HEK293T (cell line): Measurements from ENCODE around the gene TNPO3.

ENCODE experiments used
- BHLHE40 ChIP-seq: fragments of 450-650 bp; IDR thresholded peaks from 2 replicates; pipeline ENCODE4 v1.6.1; 2016; ENCODE audit warnings: mild to moderate bottlenecking, moderate library complexity, borderline replicate concordance
- ELF4 ChIP-seq: fragments of 450-650 bp; IDR thresholded peaks from 2 replicates; pipeline ENCODE4 v1.6.1; 2017; ENCODE audit warnings: antibody characterized with exemption
- FOXA1 ChIP-seq: fragments of 450-650 bp; IDR thresholded peaks from 2 replicates; pipeline ENCODE4 v1.6.1; 2016; ENCODE audit warnings: mild to moderate bottlenecking
- FOXM1 ChIP-seq: fragments of 450-650 bp; IDR thresholded peaks from 2 replicates; pipeline ENCODE4 v1.6.1; 2017; ENCODE audit warnings: mild to moderate bottlenecking, borderline replicate concordance
- HDGF ChIP-seq: fragments of 450-650 bp; IDR thresholded peaks from 2 replicates; pipeline ENCODE4 v1.6.1; 2017; ENCODE audit warnings: antibody characterized with exemption, borderline replicate concordance
- NFRKB ChIP-seq: fragments of 450-650 bp; IDR thresholded peaks from 2 replicates; pipeline ENCODE4 v1.6.1; 2016; ENCODE audit warnings: mild to moderate bottlenecking, moderate library complexity
- PKNOX1 ChIP-seq: fragments of 450-650 bp; IDR thresholded peaks from 2 replicates; pipeline ENCODE4 v1.6.1; 2016
- SP1 ChIP-seq: fragments of 450-650 bp; IDR thresholded peaks from 2 replicates; pipeline ENCODE4 v1.6.1; 2017
- TARDBP ChIP-seq: fragments of 450-650 bp; IDR thresholded peaks from 2 replicates; pipeline ENCODE4 v1.6.1; 2016
- ZNF384 ChIP-seq: fragments of 450-650 bp; IDR thresholded peaks from 2 replicates; pipeline ENCODE4 v1.6.1; 2016

- TF ChIP-seq FOXA1 (no peak), SP1 (no peak), NFRKB (no peak), BHLHE40 (no peak), TARDBP (no peak), PKNOX1 (no peak), HDGF (no peak), ZNF384 (no peak), ELF4 (no peak), FOXM1 (no peak)
Measured at GRCh38 chr7:128915271-128915819, 139.6 kb downstream of the TNPO3 start.
